Measurements from ENCODE around the gene PCDH9. TPM values are rescaled to one million over a fixed set of nuclear protein-coding genes. Genes with fewer than 3 reads are reported as not detected.

The PCDH9 gene
- total and polyA plus RNA-seq, 2 of the 13 experiments (the other 11 are each of a cell fraction or from before 2014, with no cell fraction given): 0.09 TPM; not detected in 1

DNA sequence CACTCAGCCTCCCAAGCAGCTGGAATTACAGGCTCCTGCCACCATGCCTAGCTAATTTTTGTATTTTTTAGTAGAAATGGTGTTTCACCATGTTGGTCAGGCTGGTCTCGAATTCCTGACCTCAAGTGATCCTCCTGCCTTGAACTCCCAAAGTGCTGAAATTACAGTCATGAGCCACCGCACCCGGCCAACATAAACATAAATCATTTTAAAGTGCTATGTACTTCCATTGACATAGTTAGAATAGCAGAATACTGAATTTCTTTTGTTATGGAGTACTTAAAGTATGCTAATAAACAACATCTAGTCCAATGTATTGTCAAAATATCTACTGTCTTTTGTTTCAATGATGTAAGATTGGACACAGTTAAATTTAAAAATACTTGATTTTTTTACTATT lies 539.0 kb downstream of the PCDH9 start:
- H3K27ac ChIP-seq (ENCODE audit: extremely low read length, insufficient read depth, low read length): no peak overlapping the region
- CTCF ChIA-PET (ENCODE audit: low intra/inter-chr PET ratio, low total read pairs): no interaction called here
- H3K36me3 ChIP-seq (replicated peaks in 1 of 2; ENCODE audit: control insufficient read depth in 1 of 2, insufficient read depth in 2 of 2, low read length in 2 of 2): no peaks in the 10 kb centered on the region
- TF ChIP-seq ZNF773 (CRISPR knock-in tag; IDR thresholded peaks at IDR 0.05; ENCODE audit: borderline replicate concordance) (no peak), TBX2 (CRISPR knock-in tag; IDR thresholded peaks at IDR 0.05; ENCODE audit: borderline replicate concordance) (no peak), ZBTB8A (CRISPR knock-in tag; IDR thresholded peaks at IDR 0.05; ENCODE audit: borderline replicate concordance, low read depth) (no peak), EED (CRISPR knock-in tag; IDR thresholded peaks at IDR 0.05) (no peak), HDAC6 (IDR thresholded peaks at IDR 0.05; ENCODE audit: low read depth, low read length) (no peak), EHMT2 (IDR thresholded peaks at IDR 0.05; ENCODE audit: borderline replicate concordance, low read depth, low read length) (no peak), ZNF331 (CRISPR knock-in tag; IDR thresholded peaks at IDR 0.05) (no peak), SAP130 (CRISPR knock-in tag; IDR thresholded peaks at IDR 0.05; ENCODE audit: low read depth) (no peak), MEIS1 (CRISPR knock-in tag; IDR thresholded peaks at IDR 0.05; ENCODE audit: borderline replicate concordance) (no peak), EEA1 (CRISPR knock-in tag; IDR thresholded peaks at IDR 0.05; ENCODE audit: borderline replicate concordance) (no peak)
- TF ChIP-seq, protein P1, sequence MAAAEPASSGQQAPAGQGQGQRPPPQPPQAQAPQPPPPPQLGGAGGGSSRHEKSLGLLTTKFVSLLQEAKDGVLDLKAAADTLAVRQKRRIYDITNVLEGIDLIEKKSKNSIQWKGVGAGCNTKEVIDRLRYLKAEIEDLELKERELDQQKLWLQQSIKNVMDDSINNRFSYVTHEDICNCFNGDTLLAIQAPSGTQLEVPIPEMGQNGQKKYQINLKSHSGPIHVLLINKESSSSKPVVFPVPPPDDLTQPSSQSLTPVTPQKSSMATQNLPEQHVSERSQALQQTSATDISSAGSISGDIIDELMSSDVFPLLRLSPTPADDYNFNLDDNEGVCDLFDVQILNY (CRISPR knock-in tag; conservative IDR thresholded peaks at IDR 0.05): no peak
- TF ChIP-seq, protein P2, sequence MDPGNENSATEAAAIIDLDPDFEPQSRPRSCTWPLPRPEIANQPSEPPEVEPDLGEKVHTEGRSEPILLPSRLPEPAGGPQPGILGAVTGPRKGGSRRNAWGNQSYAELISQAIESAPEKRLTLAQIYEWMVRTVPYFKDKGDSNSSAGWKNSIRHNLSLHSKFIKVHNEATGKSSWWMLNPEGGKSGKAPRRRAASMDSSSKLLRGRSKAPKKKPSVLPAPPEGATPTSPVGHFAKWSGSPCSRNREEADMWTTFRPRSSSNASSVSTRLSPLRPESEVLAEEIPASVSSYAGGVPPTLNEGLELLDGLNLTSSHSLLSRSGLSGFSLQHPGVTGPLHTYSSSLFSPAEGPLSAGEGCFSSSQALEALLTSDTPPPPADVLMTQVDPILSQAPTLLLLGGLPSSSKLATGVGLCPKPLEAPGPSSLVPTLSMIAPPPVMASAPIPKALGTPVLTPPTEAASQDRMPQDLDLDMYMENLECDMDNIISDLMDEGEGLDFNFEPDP (CRISPR knock-in tag; conservative IDR thresholded peaks at IDR 0.05): no peak
- H4K20me1 ChIP-seq (ENCODE audit: insufficient read depth, low read length): no peaks in the 10 kb centered on the region
- H3K27me3 ChIP-seq (ENCODE audit: control insufficient read depth in 1 of 2, insufficient read depth in 2 of 2, low read length in 2 of 2): no peaks in the 10 kb centered on the region
- POLR2A ChIA-PET: no interaction called here
- intact Hi-C loops (cut with micrococcal nuclease; ENCODE audit: unreplicated experiment): no loop called here
- H2AFZ ChIP-seq (ENCODE audit: low read length): no peak overlapping the region
- H3K4me1 ChIP-seq (ENCODE audit: insufficient read depth, low read length): no peaks in the 10 kb centered on the region
- in situ Hi-C loops (cut with HindIII; ENCODE audit: extremely low pct_ligation_motif_present, low pct_unique_long_range_greater_than_20kb): no loop called here
- ATAC-seq: no peak
- no TSS peak for BruUV-seq (replicated peaks)
- H3K4me2 ChIP-seq (ENCODE audit: low read depth, low read length): no peak overlapping the region
- WGBS (ENCODE audit: low lambda C conversion rate): 30% methylated on average over 3 of the region's 3 CpGs
- DNase-seq (ENCODE audit: low spot score): no peak
- no peak overlapping the region for H3K4me3 ChIP-seq (replicated peaks in 1 of 3; ENCODE audit: insufficient read depth in 1 of 3, low read depth in 2 of 3, low read length in 3 of 3)
- H3K9ac ChIP-seq (ENCODE audit: insufficient read depth, low read depth, low read length): no peak overlapping the region
- FAIRE-seq: no peak
- H3K79me2 ChIP-seq (ENCODE audit: insufficient read depth, low read length): no peaks in the 10 kb centered on the region
- peaks cover 2% of the 10 kb centered on the region; the same call in 1 of the 2 replicates for H3K9me3 ChIP-seq (ENCODE audit: low read length)
